Measurements from ENCODE around the gene PRR15.

PRR15 gene

DNA sequence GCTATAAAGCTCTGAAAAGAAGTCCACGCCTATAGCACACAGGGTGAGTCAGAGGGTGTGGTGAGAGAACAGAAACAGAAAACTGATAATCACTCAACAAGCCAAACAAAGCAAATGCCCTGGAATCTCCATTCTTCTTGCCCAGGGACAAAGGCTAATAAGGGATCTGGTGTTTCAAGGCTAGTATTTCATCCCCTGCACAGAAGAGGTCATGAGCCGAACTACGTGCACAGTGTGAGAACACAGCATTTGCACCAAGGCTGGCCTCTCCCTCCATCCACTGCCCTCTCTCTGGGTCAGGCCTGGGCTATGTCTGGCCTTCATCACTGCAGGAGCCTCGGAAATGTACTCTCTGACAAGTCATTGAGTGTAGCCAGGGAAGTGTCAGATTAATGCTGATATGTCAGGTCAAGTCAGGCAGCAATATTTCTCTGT is 42.7 kb downstream of the PRR15 start:
- Histone ChIP-seq H3K27me3 (ENCODE audit: control insufficient read depth in 2 of 2, insufficient read depth in 2 of 2, low read length in 2 of 2) (no peaks in the 10 kb centered on the region), H3K27ac (ENCODE audit: low read depth in 2 of 2, low read length in 2 of 2) (peak overlapping the region; percentile 86 to 89), H3K36me3 (ENCODE audit: control insufficient read depth in 2 of 2, insufficient read depth in 2 of 2, low read length in 2 of 2) (no peaks in the 10 kb centered on the region), H3K9ac (ENCODE audit: low read depth in 1 of 2, low read length in 2 of 2) (peak overlapping the region in 1 of 2 donors; percentile 45), H3K9me3 (ENCODE audit: control insufficient read depth in 2 of 2, low read length in 2 of 2) (no peaks in the 10 kb centered on the region), H3K4me1 (ENCODE audit: control insufficient read depth in 2 of 2, insufficient read depth in 2 of 2, low read length in 2 of 2) (peaks cover 18 to 46% of the 10 kb centered on the region in 2 donors), H3K4me3 (ENCODE audit: low read length in 2 of 2) (peak overlapping the region; percentile 11 to 55)

DNA sequence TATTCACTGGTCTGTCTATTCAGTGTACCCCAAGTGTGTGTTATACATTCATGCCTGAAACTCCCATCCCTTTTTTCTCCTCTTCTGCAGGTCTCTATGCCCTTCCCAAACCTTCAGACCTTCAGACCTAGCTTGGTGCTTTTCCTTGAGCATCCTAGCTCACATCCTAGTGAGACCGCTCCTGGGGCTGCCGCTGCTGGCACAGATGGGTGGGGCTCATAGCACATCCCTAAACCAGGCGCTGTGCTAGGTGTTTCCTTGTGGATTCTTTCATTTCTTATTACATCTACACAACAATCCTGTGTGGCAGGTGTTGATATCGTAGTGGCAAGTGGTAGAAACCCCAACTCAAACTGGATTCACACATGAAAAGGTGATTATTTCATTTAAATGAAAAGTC is 43.2 kb downstream of the PRR15 start:
- Histone ChIP-seq H3K4me3 (ENCODE audit: low read length in 2 of 2) (peak overlapping the region in 1 of 2 donors; percentile 11), H3K9ac (ENCODE audit: low read depth in 1 of 2, low read length in 2 of 2) (peak overlapping the region in 1 of 2 donors; percentile 45), H3K36me3 (ENCODE audit: control insufficient read depth in 2 of 2, insufficient read depth in 2 of 2, low read length in 2 of 2) (no peaks in the 10 kb centered on the region), H3K27me3 (ENCODE audit: control insufficient read depth in 2 of 2, insufficient read depth in 2 of 2, low read length in 2 of 2) (no peaks in the 10 kb centered on the region), H3K27ac (ENCODE audit: low read depth in 2 of 2, low read length in 2 of 2) (peak overlapping the region; percentile 86 to 89), H3K4me1 (ENCODE audit: control insufficient read depth in 2 of 2, insufficient read depth in 2 of 2, low read length in 2 of 2) (peaks cover 18 to 46% of the 10 kb centered on the region in 2 donors), H3K9me3 (ENCODE audit: control insufficient read depth in 2 of 2, low read length in 2 of 2) (no peaks in the 10 kb centered on the region)

DNA sequence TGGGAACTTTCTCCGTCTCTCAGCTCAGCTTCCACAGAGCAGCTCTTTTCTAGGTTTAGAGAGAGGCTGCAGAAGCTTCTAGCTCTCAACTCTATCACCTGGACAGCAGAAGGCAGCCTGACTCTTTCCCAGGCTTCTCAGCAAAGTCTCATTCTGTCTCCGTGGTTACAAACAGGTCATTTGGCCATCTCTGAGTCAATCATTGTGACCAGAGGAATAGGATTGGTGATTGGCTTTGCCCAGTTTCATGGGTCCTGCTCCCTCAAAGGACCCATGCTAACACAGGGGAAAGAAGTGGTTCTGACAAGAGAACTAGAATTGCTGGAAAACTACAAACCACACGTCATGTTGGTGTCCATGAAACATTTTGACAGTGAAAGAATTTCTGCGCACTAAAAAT is 43.6 kb downstream of the PRR15 start:
- Histone ChIP-seq H3K9ac (ENCODE audit: low read depth in 1 of 2, low read length in 2 of 2) (peak overlapping the region in 1 of 2 donors; percentile 5), H3K27ac (ENCODE audit: low read depth in 2 of 2, low read length in 2 of 2) (peak overlapping the region; percentile 86 to 89), H3K9me3 (ENCODE audit: control insufficient read depth in 2 of 2, low read length in 2 of 2) (no peaks in the 10 kb centered on the region)

DNA sequence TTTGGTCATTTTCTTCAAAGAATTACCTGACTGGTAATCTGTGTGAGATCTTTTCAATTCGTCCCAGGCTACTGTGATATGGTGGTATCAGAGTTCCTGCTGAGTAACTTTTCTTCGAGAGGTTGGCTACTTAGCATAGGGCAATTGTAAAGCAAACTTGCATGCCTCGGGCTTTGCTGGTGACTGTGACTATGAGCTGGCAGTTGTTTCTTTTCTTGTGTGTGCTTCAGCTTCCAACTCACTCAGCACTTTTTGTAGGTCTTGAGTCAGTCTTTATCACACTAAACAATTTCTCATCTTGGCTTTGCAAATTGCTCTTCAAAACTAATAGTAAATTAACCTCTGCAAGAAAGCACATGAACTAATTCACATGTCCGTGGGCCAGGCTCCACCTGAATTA is 44.3 kb downstream of the PRR15 start:
- Histone ChIP-seq H3K4me3 (ENCODE audit: low read length in 2 of 2) (no peak overlapping the region), H3K9ac (ENCODE audit: low read depth in 1 of 2, low read length in 2 of 2) (no peak overlapping the region), H3K4me1 (ENCODE audit: control insufficient read depth in 2 of 2, insufficient read depth in 2 of 2, low read length in 2 of 2) (peaks cover 18 to 46% of the 10 kb centered on the region in 2 donors), H3K9me3 (ENCODE audit: control insufficient read depth in 2 of 2, low read length in 2 of 2) (no peaks in the 10 kb centered on the region), H3K27ac (ENCODE audit: low read depth in 2 of 2, low read length in 2 of 2) (peak overlapping the region; percentile 86 to 89), H3K27me3 (ENCODE audit: control insufficient read depth in 2 of 2, insufficient read depth in 2 of 2, low read length in 2 of 2) (no peaks in the 10 kb centered on the region), H3K36me3 (ENCODE audit: control insufficient read depth in 2 of 2, insufficient read depth in 2 of 2, low read length in 2 of 2) (no peaks in the 10 kb centered on the region)

More for the DNA sequence above, 43.6 kb downstream of the PRR15 start:
- H3K4me1 ChIP-seq (ENCODE audit: control insufficient read depth in 2 of 2, insufficient read depth in 2 of 2, low read length in 2 of 2) = peaks cover 18 to 46% of the 10 kb centered on the region in 2 donors
- no peaks in the 10 kb centered on the region for H3K36me3 ChIP-seq (ENCODE audit: control insufficient read depth in 2 of 2, insufficient read depth in 2 of 2, low read length in 2 of 2)
- H3K4me3 ChIP-seq (ENCODE audit: low read length in 2 of 2) = no peak overlapping the region
- H3K27me3 ChIP-seq (ENCODE audit: control insufficient read depth in 2 of 2, insufficient read depth in 2 of 2, low read length in 2 of 2) = no peaks in the 10 kb centered on the region

DNA sequence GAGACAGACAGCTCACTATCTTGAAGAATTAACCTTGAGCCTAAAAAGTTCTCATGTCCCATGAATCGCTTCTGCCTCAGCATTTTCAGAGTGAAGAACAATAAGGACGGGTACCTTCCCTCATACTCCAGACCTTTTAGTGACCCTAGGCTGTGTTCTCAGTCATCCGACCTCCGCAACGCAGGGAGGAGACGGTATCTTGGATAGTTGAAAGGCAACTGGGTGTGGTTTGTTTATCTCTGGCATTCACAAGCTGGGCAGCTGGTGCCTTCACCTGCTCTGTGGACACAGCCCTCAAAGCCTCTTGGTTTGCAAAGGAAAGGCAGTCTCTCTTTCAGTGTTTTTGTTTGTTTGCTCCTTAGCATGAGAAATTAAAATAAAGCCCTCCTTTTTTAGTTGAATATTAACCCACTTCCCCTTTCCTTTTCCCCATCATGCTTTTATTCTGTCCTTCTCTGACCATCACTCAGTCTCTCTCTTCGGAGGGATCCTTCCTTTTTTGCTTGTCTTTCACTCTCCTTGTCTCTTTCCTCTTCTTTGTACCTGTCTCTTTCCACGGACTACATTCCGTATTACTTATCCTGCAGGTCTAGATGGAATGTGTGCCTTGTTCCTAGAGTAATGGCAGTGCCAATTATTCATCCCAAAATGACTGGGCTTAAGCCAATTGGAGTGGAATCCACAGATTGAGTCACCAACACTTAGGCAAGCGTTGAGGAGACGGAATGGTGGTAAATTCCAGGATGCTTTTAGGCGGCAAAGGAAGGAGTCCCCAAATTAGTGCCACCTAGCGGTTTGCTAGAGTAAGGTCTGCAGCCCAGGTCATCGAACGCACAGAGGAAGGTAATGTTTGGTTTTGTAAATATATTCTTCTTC is 45.8 kb downstream of the PRR15 start:
- Histone ChIP-seq H3K4me3 (ENCODE audit: low read length in 2 of 2) (peak overlapping the region; percentile 56 to 63), H3K9me3 (ENCODE audit: control insufficient read depth in 2 of 2, low read length in 2 of 2) (no peaks in the 10 kb centered on the region), H3K4me1 (ENCODE audit: control insufficient read depth in 2 of 2, insufficient read depth in 2 of 2, low read length in 2 of 2) (peaks cover 18 to 46% of the 10 kb centered on the region in 2 donors), H3K27me3 (ENCODE audit: control insufficient read depth in 2 of 2, insufficient read depth in 2 of 2, low read length in 2 of 2) (no peaks in the 10 kb centered on the region), H3K27ac (ENCODE audit: low read depth in 2 of 2, low read length in 2 of 2) (peak overlapping the region; percentile 67 to 86), H3K9ac (ENCODE audit: low read depth in 1 of 2, low read length in 2 of 2) (peak overlapping the region in 1 of 2 donors; percentile 40), H3K36me3 (ENCODE audit: control insufficient read depth in 2 of 2, insufficient read depth in 2 of 2, low read length in 2 of 2) (no peaks in the 10 kb centered on the region)

DNA sequence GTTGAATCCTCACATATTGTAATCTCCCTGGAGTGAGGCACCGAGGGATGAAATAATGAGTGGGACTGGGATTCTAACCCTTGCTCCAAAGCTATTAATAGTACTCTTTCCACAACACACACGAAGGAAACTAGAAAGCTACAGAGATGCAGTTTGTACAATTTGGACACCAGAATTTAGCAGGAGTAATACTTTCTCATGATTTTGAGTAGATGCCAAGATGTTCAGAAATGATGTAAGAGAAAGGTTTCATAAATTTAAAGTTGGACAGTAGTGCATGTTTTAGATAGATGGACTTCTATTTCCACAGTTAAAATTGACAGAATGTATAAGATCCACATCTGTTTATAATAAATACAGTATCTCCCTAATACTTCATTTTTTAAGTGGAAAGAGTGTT is 46.5 kb downstream of the PRR15 start:
- H3K27me3 ChIP-seq (ENCODE audit: control insufficient read depth in 2 of 2, insufficient read depth in 2 of 2, low read length in 2 of 2) = no peaks in the 10 kb centered on the region
- H3K27ac ChIP-seq (ENCODE audit: low read depth in 2 of 2, low read length in 2 of 2) = no peak overlapping the region
- peaks cover 18 to 45% of the 10 kb centered on the region in 2 donors for H3K4me1 ChIP-seq (ENCODE audit: control insufficient read depth in 2 of 2, insufficient read depth in 2 of 2, low read length in 2 of 2)

DNA sequence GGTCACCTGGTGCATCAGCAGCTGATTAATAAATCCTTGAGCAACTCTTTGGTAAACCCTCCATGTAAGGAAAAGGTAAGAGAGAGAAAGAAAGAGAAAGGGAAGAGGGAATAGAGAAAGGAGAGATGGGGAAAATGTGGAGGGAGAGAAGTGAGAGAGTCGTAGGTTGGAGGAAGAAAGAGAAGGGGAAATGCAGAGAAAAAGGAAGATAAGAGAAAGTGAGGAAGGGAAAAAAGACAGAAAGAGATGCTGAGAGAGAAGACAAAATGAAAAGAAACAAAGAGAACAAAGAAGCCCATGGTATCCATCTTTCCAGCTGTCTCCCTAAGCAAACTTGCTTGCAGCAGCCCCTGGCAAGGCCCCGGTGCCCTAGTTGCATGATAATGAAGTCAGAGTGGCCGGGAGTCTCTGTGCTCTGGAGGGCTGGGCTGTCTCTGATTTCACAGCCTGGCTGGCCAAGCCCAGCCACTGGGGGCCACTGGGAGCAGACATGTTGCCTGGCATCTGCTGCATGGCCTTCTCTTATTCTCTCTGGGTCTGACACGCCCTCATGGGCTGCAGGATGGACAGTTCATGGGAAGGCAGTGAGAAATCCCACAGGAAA is 48.4 kb downstream of the PRR15 start:
- no peaks in the 10 kb centered on the region for H3K27me3 ChIP-seq (ENCODE audit: control insufficient read depth in 2 of 2, insufficient read depth in 2 of 2, low read length in 2 of 2)
- H3K27ac ChIP-seq (ENCODE audit: low read depth in 2 of 2, low read length in 2 of 2) = no peak overlapping the region
- H3K9ac ChIP-seq (ENCODE audit: low read depth in 1 of 2, low read length in 2 of 2) = no peak overlapping the region
- no peak overlapping the region for H3K4me3 ChIP-seq (ENCODE audit: low read length in 2 of 2)
- no peaks in the 10 kb centered on the region for H3K36me3 ChIP-seq (ENCODE audit: control insufficient read depth in 2 of 2, insufficient read depth in 2 of 2, low read length in 2 of 2)
- peaks cover 10 to 27% of the 10 kb centered on the region in 2 donors for H3K4me1 ChIP-seq (ENCODE audit: control insufficient read depth in 2 of 2, insufficient read depth in 2 of 2, low read length in 2 of 2)
- H3K9me3 ChIP-seq (ENCODE audit: control insufficient read depth in 2 of 2, low read length in 2 of 2) = no peaks in the 10 kb centered on the region

More for the DNA sequence above, 46.5 kb downstream of the PRR15 start:
- Histone ChIP-seq H3K4me3 (ENCODE audit: low read length in 2 of 2) (no peak overlapping the region), H3K36me3 (ENCODE audit: control insufficient read depth in 2 of 2, insufficient read depth in 2 of 2, low read length in 2 of 2) (no peaks in the 10 kb centered on the region), H3K9me3 (ENCODE audit: control insufficient read depth in 2 of 2, low read length in 2 of 2) (no peaks in the 10 kb centered on the region), H3K9ac (ENCODE audit: low read depth in 1 of 2, low read length in 2 of 2) (no peak overlapping the region)

DNA sequence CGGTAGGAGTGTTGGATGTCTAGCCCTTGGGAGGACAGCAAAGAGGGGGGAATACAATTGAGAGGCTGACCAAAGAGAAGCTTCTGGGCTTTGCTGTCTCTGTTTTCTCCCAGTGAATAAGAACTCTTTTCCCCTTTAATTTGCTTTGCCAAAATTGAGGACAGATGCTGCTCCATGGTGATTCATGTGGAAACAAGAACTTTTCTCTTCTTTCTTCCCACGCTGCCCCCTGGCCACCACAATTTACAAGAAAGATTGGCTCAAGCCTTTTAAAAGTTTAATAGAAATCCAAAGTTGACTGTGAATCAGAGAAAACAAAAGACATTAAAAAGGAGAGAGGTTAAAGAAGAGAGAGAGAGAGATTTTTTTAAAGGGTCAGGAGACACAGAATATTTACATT is 49.0 kb downstream of the PRR15 start:
- no peaks in the 10 kb centered on the region for H3K36me3 ChIP-seq (ENCODE audit: control insufficient read depth in 2 of 2, insufficient read depth in 2 of 2, low read length in 2 of 2)
- peaks cover 10 to 21% of the 10 kb centered on the region in 2 donors for H3K4me1 ChIP-seq (ENCODE audit: control insufficient read depth in 2 of 2, insufficient read depth in 2 of 2, low read length in 2 of 2)
- no peak overlapping the region for H3K27ac ChIP-seq (ENCODE audit: low read depth in 2 of 2, low read length in 2 of 2)
- no peaks in the 10 kb centered on the region for H3K27me3 ChIP-seq (ENCODE audit: control insufficient read depth in 2 of 2, insufficient read depth in 2 of 2, low read length in 2 of 2)
- no peak overlapping the region for H3K4me3 ChIP-seq (ENCODE audit: low read length in 2 of 2)
- no peak overlapping the region for H3K9ac ChIP-seq (ENCODE audit: low read depth in 1 of 2, low read length in 2 of 2)
- no peaks in the 10 kb centered on the region for H3K9me3 ChIP-seq (ENCODE audit: control insufficient read depth in 2 of 2, low read length in 2 of 2)

DNA sequence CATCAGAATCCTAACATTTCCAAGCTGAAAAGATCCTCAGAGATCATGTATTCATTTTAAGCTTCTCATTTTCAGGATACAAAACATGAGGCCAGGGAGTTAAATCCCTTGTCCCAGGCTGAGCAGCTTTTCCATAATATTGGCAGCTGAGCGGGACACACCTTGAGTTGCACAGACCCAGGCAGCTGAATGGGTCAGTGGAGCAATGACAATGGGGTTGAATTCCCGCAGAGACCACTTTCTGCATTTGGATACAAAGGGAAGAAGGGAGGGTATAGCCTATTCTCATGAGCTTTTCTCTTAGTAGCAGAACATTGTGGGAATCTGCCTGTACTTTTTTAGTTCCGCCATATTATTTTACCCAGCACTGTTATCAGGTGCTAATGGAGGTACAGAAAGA is 49.5 kb downstream of the PRR15 start:
- H3K4me3 ChIP-seq (ENCODE audit: low read length in 2 of 2) = no peak overlapping the region
- H3K4me1 ChIP-seq (ENCODE audit: control insufficient read depth in 2 of 2, insufficient read depth in 2 of 2, low read length in 2 of 2) = peaks cover 10 to 17% of the 10 kb centered on the region in 2 donors
- H3K27me3 ChIP-seq (ENCODE audit: control insufficient read depth in 2 of 2, insufficient read depth in 2 of 2, low read length in 2 of 2) = no peaks in the 10 kb centered on the region
- H3K9me3 ChIP-seq (ENCODE audit: control insufficient read depth in 2 of 2, low read length in 2 of 2) = no peaks in the 10 kb centered on the region
- no peaks in the 10 kb centered on the region for H3K36me3 ChIP-seq (ENCODE audit: control insufficient read depth in 2 of 2, insufficient read depth in 2 of 2, low read length in 2 of 2)
- H3K9ac ChIP-seq (ENCODE audit: low read depth in 1 of 2, low read length in 2 of 2) = no peak overlapping the region
- H3K27ac ChIP-seq (ENCODE audit: low read depth in 2 of 2, low read length in 2 of 2) = no peak overlapping the region

DNA sequence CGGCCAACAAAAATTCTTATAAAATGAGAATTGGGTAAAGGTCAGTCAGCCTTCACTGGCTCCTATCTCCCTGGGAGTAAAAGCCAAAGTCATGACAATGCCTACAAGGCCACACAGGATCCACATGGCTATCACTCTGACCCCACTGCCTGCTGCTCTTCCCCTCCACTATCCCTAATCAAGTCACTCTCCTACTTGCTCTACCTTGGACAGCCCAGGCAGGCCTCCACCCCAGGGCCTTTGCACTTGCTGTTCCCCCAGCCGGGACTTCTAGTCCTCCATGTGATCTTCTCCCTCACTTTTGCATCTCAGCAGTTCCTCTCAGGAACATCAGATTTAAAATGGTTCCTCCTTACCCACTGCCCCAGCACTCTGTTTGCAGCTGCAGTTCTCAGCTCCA is 50.6 kb downstream of the PRR15 start:
- Histone ChIP-seq H3K4me1 (ENCODE audit: control insufficient read depth in 2 of 2, insufficient read depth in 2 of 2, low read length in 2 of 2) (peaks cover 2 to 6% of the 10 kb centered on the region in 2 donors), H3K36me3 (ENCODE audit: control insufficient read depth in 2 of 2, insufficient read depth in 2 of 2, low read length in 2 of 2) (no peaks in the 10 kb centered on the region), H3K27ac (ENCODE audit: low read depth in 2 of 2, low read length in 2 of 2) (no peak overlapping the region), H3K9ac (ENCODE audit: low read depth in 1 of 2, low read length in 2 of 2) (no peak overlapping the region), H3K9me3 (ENCODE audit: control insufficient read depth in 2 of 2, low read length in 2 of 2) (no peaks in the 10 kb centered on the region), H3K4me3 (ENCODE audit: low read length in 2 of 2) (no peak overlapping the region), H3K27me3 (ENCODE audit: control insufficient read depth in 2 of 2, insufficient read depth in 2 of 2, low read length in 2 of 2) (no peaks in the 10 kb centered on the region)

Measured in mucosa of rectum (tissue), 2 donors.